Spleen (tissue), 7 donors: ENCODE measurements around the gene FSTL4.

Experiments used
- POLR2A ChIP-seq, 3 donors: fragments of 450-650 bp; IDR thresholded peaks; one replicate each; pipeline ENCODE4 v1.5.1; 2017; ENCODE audit warnings: antibody characterized with exemption in 3 of 3, mild to moderate bottlenecking in 1 of 3
- POLR2AphosphoS5 ChIP-seq, 3 donors: sonication (generic); formaldehyde crosslinking; IDR thresholded peaks; one replicate each; pipeline ENCODE4 v1.5.1; 2017; ENCODE audit warnings: antibody characterized with exemption in 3 of 3
- TF ChIP-seq, protein P1 (sequence below), 11 experiments: fragments of 200-600 bp in 7 of 11; fragments of 450-650 bp in 4 of 11; sonication (generic) in 4 of 11; IDR thresholded peaks in 8 of 11; conservative IDR thresholded peaks in 3 of 11; 1 replicate in 7 of 11; 2 replicates in 4 of 11; pipeline versions ENCODE4 v1.4.0 to v1.8.0; 2016 to 2021; ENCODE audit warnings: antibody characterized with exemption in 11 of 11, inconsistent platforms in 4 of 11, mild to moderate bottlenecking in 1 of 11
- donor health status: DM: no; HTN: no; CAD: no; lungs with moderate emphysema.
- donor health status: DM: no; HTN: no; CAD: no.
- donor health status: DM: no; HTN: no; CAD: no.

DNA sequence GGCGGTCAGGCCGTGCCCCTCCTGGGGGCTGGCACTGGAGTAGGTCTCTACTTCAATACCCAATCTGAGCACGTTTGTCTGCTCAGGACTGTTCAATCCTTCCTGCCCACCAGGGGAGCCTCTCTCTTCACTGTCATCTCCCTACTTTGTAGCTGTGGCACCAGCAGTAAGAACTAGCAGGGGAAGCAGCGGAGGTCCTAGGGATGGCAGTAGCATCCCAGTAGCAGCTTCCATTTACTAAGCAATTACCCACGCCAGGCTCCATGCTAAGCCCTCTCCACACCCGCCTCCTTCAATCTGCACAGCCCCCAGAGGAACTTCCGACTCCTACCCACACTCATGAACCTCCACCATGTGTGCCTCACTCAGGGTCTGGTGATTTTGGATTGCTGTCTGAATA is 31.7 kb downstream of the FSTL4 start:
- TF ChIP-seq, protein P1, sequence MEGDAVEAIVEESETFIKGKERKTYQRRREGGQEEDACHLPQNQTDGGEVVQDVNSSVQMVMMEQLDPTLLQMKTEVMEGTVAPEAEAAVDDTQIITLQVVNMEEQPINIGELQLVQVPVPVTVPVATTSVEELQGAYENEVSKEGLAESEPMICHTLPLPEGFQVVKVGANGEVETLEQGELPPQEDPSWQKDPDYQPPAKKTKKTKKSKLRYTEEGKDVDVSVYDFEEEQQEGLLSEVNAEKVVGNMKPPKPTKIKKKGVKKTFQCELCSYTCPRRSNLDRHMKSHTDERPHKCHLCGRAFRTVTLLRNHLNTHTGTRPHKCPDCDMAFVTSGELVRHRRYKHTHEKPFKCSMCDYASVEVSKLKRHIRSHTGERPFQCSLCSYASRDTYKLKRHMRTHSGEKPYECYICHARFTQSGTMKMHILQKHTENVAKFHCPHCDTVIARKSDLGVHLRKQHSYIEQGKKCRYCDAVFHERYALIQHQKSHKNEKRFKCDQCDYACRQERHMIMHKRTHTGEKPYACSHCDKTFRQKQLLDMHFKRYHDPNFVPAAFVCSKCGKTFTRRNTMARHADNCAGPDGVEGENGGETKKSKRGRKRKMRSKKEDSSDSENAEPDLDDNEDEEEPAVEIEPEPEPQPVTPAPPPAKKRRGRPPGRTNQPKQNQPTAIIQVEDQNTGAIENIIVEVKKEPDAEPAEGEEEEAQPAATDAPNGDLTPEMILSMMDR (IDR thresholded peaks at IDR 0.05 in 8 of 11, conservative IDR thresholded peaks at IDR 0.05 in 3 of 11): no peak
- TF ChIP-seq POLR2A (IDR thresholded peaks at IDR 0.05) (no peak), POLR2AphosphoS5 (IDR thresholded peaks at IDR 0.05) (no peak)
